Measurements from ENCODE around the gene KCTD11.
"Not testable (repeated sequence)": the region's sequence is repeated elsewhere in the genome, so short reads cannot be mapped to it uniquely, and the experiment has no call there.

KCTD11 gene

DNA sequence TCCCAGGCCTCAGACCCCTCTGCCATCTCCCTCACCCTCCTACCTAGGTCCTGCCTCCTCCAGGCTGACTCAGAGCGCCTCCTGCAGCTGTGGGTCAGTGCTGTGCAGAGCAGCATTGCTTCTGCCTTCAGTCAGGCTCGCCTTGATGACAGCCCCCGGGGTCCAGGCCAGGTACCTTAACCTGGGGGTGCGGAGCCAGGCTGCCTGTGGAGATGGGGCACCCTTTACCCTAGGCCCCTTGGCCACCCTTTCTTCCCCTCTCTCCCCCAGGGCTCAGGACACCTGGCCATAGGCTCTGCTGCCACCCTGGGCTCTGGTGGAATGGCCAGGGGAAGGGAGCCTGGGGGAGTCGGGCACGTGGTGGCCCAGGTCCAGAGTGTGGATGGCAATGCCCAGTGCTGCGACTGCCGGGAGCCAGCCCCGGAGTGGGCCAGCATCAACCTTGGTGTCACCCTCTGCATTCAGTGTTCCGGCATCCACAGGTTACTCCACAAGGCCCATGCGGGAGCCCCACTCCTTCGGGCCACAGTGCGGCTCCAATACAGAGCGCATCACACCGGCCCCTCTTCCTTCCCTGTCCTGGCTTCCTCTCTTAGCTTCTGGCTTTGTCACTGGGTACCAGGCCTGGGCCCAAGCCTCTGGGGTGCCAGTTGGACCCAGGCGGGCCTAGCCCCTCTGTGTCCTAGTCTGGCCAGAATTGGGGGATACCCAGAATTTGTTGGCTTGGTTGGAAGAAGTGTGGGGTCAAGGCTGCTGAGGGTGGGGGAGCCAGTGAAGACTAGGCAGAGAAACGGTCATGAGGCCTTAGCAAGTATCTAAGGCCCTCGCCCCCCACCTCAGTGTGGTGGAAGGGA, 5.0 kb upstream of the KCTD11 start:
- DNase-seq, result no peak

GRCh38 chr17:7347630-7348477, 4.1 kb upstream of the KCTD11 start:
- DNase-seq, result no peak

GRCh38 chr17:7348478-7349242, 3.3 kb upstream of the KCTD11 start:
- no peak for DNase-seq

DNA sequence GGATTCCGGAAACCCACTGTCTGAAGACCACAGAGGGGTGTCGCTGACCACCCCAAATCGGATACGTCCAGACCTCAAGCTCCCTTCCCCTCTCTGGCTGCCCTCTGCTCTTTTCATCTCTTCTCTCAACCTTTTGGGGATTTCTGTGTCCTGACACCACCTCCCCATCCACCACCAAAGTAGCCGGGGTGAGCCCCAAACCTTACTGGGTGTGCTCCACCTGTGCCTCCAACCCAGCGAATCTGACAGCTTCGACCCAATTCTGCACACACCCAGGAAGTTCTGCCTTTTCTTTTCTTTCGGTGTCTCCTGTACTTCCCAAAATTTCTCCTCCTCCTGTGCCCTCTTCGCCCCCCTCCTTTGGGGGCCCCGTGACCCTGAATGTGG, 534 bp downstream of the KCTD11 start:
- no peak for DNase-seq

DNA sequence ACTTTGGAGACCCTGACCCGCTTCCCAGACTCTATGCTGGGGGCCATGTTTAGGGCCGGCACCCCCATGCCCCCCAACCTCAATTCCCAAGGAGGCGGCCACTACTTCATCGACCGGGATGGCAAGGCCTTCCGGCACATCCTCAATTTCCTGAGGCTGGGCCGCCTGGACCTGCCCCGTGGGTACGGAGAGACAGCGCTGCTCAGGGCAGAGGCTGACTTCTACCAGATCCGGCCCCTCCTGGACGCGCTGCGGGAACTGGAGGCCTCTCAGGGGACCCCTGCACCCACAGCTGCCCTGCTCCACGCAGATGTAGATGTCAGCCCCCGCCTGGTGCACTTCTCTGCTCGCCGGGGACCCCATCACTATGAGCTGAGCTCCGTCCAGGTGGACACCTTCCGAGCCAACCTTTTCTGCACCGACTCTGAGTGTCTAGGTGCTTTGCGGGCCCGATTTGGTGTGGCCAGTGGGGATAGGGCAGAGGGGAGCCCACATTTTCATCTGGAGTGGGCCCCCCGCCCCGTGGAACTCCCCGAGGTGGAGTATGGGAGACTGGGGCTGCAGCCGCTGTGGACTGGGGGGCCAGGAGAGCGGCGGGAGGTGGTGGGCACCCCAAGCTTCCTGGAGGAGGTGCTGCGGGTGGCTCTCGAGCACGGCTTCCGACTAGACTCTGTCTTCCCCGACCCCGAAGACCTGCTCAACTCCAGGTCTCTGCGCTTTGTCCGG, 1.1 kb downstream of the KCTD11 start:
- no peak for DNase-seq

DNA sequence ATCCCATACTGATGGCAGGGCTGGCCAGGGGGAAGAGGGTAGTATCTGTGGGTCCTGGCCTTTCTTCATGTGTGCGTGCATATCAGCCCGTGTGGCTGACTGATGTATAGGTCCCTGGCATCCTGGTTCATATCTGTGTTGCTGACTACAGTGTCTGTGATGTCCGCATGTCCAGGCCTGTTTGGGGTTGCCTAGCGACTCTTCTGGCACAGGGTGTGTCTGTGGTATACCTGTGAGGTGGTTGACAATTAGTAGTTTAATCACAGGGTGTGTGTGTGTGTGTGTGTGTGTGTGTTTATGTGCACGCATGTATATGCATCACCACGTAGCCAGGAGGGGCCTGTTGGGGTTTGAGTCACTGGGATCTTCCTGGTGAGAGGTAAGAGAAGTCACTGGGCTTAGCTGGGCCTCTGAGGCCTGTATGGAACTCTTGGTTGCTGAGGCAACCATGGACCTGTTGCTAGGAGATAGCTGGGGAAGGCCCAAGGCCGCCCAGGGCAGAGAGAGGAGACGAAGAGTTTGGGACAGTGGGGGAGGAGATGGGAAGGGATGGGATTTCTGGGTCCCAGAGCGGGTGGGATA, 2.4 kb downstream of the KCTD11 start:
- DNase-seq, result peak; percentile 28

GRCh38 chr17:7355053-7355452, 3.1 kb downstream of the KCTD11 start, which contains the start of gene TMEM95:
TSS of gene TMEM95 (plus strand) at chr17:7355156. CDS start at chr17:7355205, 49 bp downstream.
- DNase-seq, result no peak

DNA sequence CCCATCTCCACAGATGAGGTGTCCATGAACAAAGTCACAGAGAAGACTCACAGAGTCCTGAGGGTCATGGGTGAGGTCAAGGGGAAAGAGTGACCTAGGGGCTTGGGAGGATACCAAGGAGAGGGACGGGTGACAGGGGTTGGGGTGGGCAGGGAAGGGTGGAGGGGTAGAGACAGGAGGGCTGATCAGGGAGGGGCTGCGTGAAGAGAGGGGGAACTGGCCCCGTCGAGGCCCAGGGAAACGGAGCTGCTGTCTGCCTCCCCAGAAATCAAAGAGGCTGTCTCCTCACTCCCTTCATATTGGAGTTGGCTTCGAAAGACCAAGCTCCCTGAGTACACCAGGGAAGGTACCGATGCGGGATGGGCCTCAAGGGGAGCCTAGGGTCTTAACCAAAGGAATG, 3.6 kb downstream of the KCTD11 start:
- DNase-seq, result no peak

- peak; percentile 88 for DNase-seq
Measured at GRCh38 chr17:7356072-7356549, 4.1 kb downstream of the KCTD11 start.

DNA sequence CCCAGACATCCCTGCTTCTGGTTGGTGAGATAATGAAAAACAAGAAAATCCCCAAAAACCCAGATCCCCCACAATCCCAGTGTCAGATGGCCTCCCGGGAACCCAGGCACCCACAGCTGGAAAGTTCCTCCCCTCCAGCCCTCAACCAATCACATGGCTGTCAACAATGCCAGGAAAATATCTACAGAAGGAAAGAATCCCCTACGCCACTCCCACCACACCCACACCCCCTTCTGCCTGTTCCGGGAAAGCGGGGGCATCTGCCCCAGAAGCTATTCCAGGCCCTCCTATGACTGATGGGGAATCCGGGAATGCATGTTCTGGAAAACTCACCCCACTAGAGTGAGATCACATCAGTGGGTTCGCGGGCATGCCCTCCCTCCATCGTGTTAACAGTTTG, 4.8 kb downstream of the KCTD11 start:
- no peak for DNase-seq

GRCh38 chr17:7357381-7357780, 5.4 kb downstream of the KCTD11 start:
- no peak for DNase-seq

- no peak for DNase-seq
Measured at GRCh38 chr17:7361906-7362305, 9.9 kb downstream of the KCTD11 start.

DNA sequence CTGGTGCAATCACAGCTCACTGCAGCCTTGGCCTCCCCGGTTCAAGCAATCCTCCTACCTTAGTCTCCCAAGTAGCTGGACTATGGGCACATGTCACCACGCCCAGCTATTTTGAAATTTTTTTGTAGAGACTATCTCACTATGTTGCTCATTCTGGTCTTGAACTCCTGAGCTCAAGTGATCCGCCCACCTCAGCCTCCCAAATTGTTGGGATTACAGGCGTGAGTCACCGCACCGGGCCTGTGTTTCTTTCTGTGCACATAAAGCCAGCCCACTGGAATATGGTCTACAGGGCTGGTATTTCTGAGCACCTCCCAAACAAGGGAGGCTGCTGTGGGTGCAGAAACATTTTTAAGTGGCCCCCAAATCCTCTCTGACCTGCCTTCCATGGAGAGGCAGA, 11.3 kb downstream of the KCTD11 start:
- no peak for DNase-seq

DNA sequence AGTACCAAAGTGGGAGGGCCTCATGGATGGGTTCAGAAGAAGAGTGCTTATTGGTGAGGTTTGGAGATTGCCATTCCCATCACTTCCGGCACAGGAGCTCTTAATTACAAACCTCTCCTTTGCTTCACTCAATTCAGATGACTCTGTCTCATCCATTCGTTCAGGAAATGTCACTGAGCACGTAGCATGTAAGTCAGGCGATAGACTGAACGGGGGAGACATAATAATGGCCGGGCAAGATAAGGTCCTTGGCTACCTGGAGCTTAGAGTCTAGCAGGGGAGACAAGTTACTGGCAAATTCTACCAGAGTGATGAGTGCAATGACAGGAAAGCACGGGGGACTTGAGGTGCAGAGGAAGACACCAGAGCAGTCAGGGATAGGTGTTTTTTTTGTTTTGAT, 14.0 kb downstream of the KCTD11 start:
- DNase-seq, result not testable (repeated sequence)

DNA sequence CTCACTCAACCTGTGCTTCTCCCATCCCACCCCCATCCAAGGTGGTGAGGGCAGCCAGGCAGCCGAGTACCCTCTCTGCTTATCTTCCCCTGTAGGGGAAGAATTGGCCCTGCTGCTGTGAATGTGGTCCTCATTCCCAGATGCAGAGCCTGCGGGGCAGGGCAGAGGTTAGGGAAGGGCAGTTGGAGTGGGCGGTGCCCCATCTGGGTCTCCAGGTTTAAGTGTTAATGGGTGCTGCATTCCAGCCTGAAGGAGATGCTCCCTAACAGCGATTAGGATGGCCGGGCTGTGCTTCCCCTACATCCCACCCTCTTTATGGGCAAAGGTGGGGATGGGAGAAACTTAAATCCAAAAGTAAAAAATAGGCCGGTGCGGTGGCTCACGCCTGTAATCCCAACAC, 15.1 kb downstream of the KCTD11 start:
- DNase-seq, result no peak

DNA sequence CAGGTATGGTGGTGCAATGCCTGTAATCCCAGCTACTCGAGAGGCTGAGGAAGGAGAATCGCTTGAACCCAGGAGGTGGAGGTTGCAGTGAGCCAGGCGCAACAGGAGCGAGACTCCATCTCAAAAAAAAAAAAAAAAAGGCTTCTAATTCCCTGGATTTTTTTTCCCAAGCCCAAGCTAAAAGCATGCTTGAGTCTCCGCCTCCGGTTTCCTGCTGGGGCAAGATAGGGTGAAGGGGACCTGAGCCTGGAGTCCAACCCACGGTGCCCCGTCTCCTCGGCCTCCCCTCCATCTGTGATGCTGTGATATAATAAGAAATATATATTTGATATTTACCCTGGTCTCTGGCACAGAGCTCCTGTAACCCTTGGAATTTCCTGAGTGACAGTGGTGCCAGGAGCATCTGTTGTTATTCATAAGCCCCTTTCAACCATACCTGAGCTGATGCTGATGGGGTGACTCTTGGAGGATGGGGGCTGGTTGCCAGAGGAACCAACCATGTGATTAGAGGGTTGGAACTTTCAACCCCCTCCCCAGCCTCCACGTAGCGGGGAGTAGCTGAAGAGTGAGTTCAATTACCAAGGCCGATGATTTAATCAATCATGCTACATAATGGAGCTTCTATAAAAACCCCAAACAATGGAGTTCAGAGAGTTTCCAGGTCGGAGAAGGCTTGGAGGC, 16.1 kb downstream of the KCTD11 start:
- no peak for DNase-seq

GRCh38 chr17:7368599-7368994, 16.6 kb downstream of the KCTD11 start:
- DNase-seq, result not testable (repeated sequence)

- no peak for DNase-seq
Measured at GRCh38 chr17:7369825-7370224, 17.9 kb downstream of the KCTD11 start.

DNA sequence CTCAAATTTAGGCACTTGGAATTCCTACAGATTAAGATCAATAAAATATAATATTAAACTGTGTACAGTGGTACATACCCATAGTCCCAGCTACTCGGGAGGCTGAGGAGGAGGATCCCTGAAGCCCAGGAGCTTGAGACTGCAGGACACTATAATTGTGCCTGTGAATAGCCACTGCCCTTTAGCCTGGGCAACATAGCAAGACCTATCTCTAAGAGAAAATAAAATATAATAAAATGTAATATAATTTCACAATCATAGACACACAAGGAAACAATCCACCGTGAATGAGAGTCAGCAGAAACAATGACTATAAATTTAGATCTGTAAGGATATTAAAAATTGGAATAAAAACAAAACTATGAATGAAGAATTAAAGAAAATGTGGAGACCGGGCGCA, 18.9 kb downstream of the KCTD11 start:
- DNase-seq, result no peak

DNA sequence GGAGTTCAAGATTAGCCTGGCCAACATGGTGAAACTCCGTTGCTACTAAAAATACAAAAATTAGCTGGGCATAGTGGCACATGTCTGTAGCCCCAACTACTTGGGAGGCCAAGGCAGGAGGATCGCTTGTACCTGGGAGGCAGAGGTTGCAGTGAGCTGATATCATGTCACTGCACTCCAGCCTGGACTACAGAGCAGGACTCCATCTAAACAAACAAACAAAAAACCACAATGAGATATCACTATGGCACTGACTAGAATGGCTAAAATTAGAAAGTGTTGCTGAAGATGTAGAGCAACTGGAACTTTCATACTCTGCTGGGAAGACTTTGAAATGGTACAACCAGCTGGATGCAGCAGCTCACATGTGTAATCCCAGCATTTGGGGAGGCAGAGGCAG, 22.4 kb downstream of the KCTD11 start:
- DNase-seq, result no peak

DNA sequence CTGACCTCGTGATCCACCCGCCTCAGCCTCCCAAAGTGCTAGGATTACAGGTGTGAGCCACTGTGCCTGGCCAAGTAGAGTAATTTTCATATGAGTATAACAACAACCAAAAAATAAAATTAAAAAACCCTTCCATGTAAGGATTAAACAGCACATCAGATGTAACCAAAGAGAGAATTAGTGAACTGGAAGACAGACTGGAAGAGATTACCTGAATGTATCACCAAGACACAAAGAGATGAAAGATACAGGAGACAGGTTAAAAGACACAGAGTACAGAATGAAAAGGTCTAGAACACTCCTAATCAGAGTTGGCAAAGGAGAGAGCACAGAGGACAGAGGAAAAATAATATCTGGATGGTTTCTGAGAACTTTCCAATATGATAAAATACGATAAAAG, 27.2 kb downstream of the KCTD11 start:
- no peak for DNase-seq

All from CD4-positive, alpha-beta T cell treated with Interleukin-10 for 1 hour (primary cell).